WTC11 (cell line): ENCODE results near the gene RASGRP4.

Source experiments
- CTCF ChIP-seq: fragments of 200-600 bp; IDR thresholded peaks from 2 replicates; pipeline ENCODE4 v1.8.0; 2022; ENCODE audit warnings: antibody characterized with exemption
- FOXP4 ChIP-seq: sonication (generic); formaldehyde crosslinking; IDR thresholded peaks from 2 replicates; pipeline ENCODE4 v1.8.0; 2022; ENCODE audit warnings: mild to moderate bottlenecking, missing genetic modification reagents
- GABPB1 ChIP-seq: sonication (generic); formaldehyde crosslinking; IDR thresholded peaks from 2 replicates; pipeline ENCODE4 v1.8.1; 2023; ENCODE audit warnings: mild to moderate bottlenecking, missing genetic modification reagents
- JUN ChIP-seq: sonication (generic); formaldehyde crosslinking; IDR thresholded peaks from 2 replicates; pipeline ENCODE4 v1.8.0; 2023; ENCODE audit warnings: mild to moderate bottlenecking, missing genetic modification reagents
- MAX ChIP-seq: sonication (generic); formaldehyde crosslinking; IDR thresholded peaks from 2 replicates; pipeline ENCODE4 v1.8.0; 2022; ENCODE audit warnings: mild to moderate bottlenecking, missing genetic modification reagents
- NFE2L1 ChIP-seq: sonication (generic); formaldehyde crosslinking; IDR thresholded peaks from 2 replicates; pipeline ENCODE4 v1.8.1; 2023; ENCODE audit warnings: missing genetic modification reagents
- TEAD4 ChIP-seq: sonication (generic); formaldehyde crosslinking; IDR thresholded peaks from 2 replicates; pipeline ENCODE4 v1.8.0; 2022; ENCODE audit warnings: mild to moderate bottlenecking, missing genetic modification reagents
- USF2 ChIP-seq: sonication (generic); formaldehyde crosslinking; IDR thresholded peaks from 2 replicates; pipeline ENCODE4 v1.8.1; 2023; ENCODE audit warnings: mild to moderate bottlenecking, missing genetic modification reagents, moderate library complexity
- ZNF121 ChIP-seq: sonication (generic); formaldehyde crosslinking; IDR thresholded peaks from 2 replicates; pipeline ENCODE4 v1.8.0; 2023; ENCODE audit warnings: missing genetic modification reagents
- ZNF138 ChIP-seq: sonication (generic); formaldehyde crosslinking; conservative IDR thresholded peaks from 2 replicates; pipeline ENCODE4 v1.8.1; 2022; ENCODE audit warnings: mild to moderate bottlenecking, moderate library complexity, missing genetic modification reagents
- ZNF512 ChIP-seq: sonication (generic); formaldehyde crosslinking; IDR thresholded peaks from 2 replicates; pipeline ENCODE4 v1.8.1; 2022; ENCODE audit warnings: missing genetic modification reagents, borderline replicate concordance
- ZNF532 ChIP-seq: fragments of 250-450 bp; sonication (Bioruptor Pico); IDR thresholded peaks from 2 replicates; pipeline ENCODE4 v1.9.0; 2021; ENCODE audit warnings: mild to moderate bottlenecking, borderline replicate concordance

- TF ChIP-seq USF2 (CRISPR knock-in tag) (peak; percentile 86), CTCF (no peak), ZNF532 (no peak), TEAD4 (CRISPR knock-in tag) (no peak), GABPB1 (CRISPR knock-in tag) (no peak), JUN (CRISPR knock-in tag) (no peak), NFE2L1 (CRISPR knock-in tag) (no peak), ZNF138 (CRISPR knock-in tag) (no peak), ZNF121 (CRISPR knock-in tag) (no peak), MAX (peak; percentile 80), ZNF512 (no peak), FOXP4 (CRISPR knock-in tag) (0 out of 2 replicates have a peak, but pooled peaks have one; percentile 38)
These were observed 31.5 kb downstream of the RASGRP4 start for GRCh38 chr19:38394488-38394887.
